Smooth muscle cell (in vitro differentiated cells): ENCODE results near the gene MBD3. TPM values are rescaled to one million over a fixed set of nuclear protein-coding genes. Genes with fewer than 3 reads are reported as not detected.
"Not testable (repeated sequence)": the region's sequence is repeated elsewhere in the genome, so short reads cannot be mapped to it uniquely, and the experiment has no call there.

Experiments used
- DNase-seq: peaks from one replicate; lab custom pipeline; 2025; ENCODE audit not compliant: unreplicated experiment; lab: John Stamatoyannopoulos, UW
- H2AFZ ChIP-seq: fragments of 200-600 bp; sonication (generic); 2 replicates; pipeline ENCODE4 v1.6.0; 2016; ENCODE audit warnings: antibody characterized with exemption, low read depth, mild to moderate bottlenecking
- H3F3A ChIP-seq: fragments of 200-600 bp; sonication (generic); 2 replicates; pipeline ENCODE4 v1.6.0; 2017; ENCODE audit warnings: antibody characterized with exemption, low read depth
- H3K27ac ChIP-seq: fragments of 200-600 bp; sonication (generic); 2 replicates; pipeline ENCODE4 v1.5.1; 2016; ENCODE audit warnings: low read depth, mild to moderate bottlenecking
- H3K27me3 ChIP-seq: fragments of 200-600 bp; sonication (generic); 2 replicates; pipeline ENCODE4 v1.6.1; 2016; ENCODE audit warnings: low read depth, mild to moderate bottlenecking
- H3K36me3 ChIP-seq: fragments of 200-600 bp; sonication (generic); 2 replicates; pipeline ENCODE4 v1.5.1; 2016; ENCODE audit warnings: low read depth
- H3K4me1 ChIP-seq: fragments of 200-600 bp; sonication (generic); 2 replicates; pipeline ENCODE4 v1.5.1; 2016; ENCODE audit warnings: low read depth
- H3K4me2 ChIP-seq: fragments of 200-600 bp; sonication (generic); 2 replicates; pipeline ENCODE4 v1.6.0; 2016; ENCODE audit warnings: mild to moderate bottlenecking
- H3K4me3 ChIP-seq: fragments of 200-600 bp; sonication (generic); 2 replicates; pipeline ENCODE4 v1.5.1; 2016; ENCODE audit warnings: mild to moderate bottlenecking
- H3K79me2 ChIP-seq: fragments of 200-600 bp; sonication (generic); 2 replicates; pipeline ENCODE4 v1.6.0; 2016; ENCODE audit warnings: low read depth, mild to moderate bottlenecking
- H3K9ac ChIP-seq: fragments of 200-600 bp; sonication (generic); 2 replicates; pipeline ENCODE4 v1.6.0; 2016; ENCODE audit warnings: low read depth
- H3K9me3 ChIP-seq: fragments of 200-600 bp; sonication (generic); replicated peaks from 2 replicates; pipeline ENCODE4 v1.5.1; 2016; ENCODE audit warnings: low read depth
- H4K20me1 ChIP-seq: fragments of 200-600 bp; sonication (generic); 2 replicates; pipeline ENCODE4 v1.6.0; 2016; ENCODE audit warnings: low read depth
- WGBS: methylation state at CpG from one replicate; pipeline ENCODE4 v1.1.7; 2016; ENCODE audit warnings: low lambda C conversion rate; 5-methylcytosine and 5-hydroxymethylcytosine counted together
- polyA plus RNA-seq: library from polyadenylated mRNA; unstranded; fragments of >200 nt; fragmentation: Nextera tagmentation; extraction: Ambion mirVana; gene quantifications from 2 replicates; pipeline ENCODE4 v1.2.1, GENCODE V29; 2016
- total RNA-seq: library from RNA; depleted of rRNA; stranded (reverse); fragments of >200 nt; gene quantifications from 2 replicates; pipeline ENCODE4 v1.2.3, GENCODE V29; 2014
- TF ChIP-seq, protein P1 (sequence below): fragments of 200-600 bp; sonication (generic); IDR thresholded peaks from 2 replicates; pipeline ENCODE4 v1.5.1; 2017; ENCODE audit warnings: borderline replicate concordance, mild to moderate bottlenecking, antibody characterized with exemption; ENCODE audit not compliant: insufficient read depth, poor library complexity, severe bottlenecking

The MBD3 gene
- total and polyA plus RNA-seq, 2 experiments from 2014 or later, result 40.3 to 47.3 TPM

- TF ChIP-seq, protein P1, sequence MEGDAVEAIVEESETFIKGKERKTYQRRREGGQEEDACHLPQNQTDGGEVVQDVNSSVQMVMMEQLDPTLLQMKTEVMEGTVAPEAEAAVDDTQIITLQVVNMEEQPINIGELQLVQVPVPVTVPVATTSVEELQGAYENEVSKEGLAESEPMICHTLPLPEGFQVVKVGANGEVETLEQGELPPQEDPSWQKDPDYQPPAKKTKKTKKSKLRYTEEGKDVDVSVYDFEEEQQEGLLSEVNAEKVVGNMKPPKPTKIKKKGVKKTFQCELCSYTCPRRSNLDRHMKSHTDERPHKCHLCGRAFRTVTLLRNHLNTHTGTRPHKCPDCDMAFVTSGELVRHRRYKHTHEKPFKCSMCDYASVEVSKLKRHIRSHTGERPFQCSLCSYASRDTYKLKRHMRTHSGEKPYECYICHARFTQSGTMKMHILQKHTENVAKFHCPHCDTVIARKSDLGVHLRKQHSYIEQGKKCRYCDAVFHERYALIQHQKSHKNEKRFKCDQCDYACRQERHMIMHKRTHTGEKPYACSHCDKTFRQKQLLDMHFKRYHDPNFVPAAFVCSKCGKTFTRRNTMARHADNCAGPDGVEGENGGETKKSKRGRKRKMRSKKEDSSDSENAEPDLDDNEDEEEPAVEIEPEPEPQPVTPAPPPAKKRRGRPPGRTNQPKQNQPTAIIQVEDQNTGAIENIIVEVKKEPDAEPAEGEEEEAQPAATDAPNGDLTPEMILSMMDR, result no peak
- Histone ChIP-seq H3K4me1 (no peaks in the 10 kb centered on the region), H2AFZ (no peak overlapping the region), H3K27me3 (no peaks in the 10 kb centered on the region), H3K4me2 (no peak overlapping the region), H3K4me3 (no peak overlapping the region), H3F3A (no peaks in the 10 kb centered on the region), H3K27ac (no peak overlapping the region), H3K79me2 (no peaks in the 10 kb centered on the region), H4K20me1 (no peaks in the 10 kb centered on the region), H3K9ac (no peak overlapping the region), H3K36me3 (no peaks in the 10 kb centered on the region), H3K9me3 (no peaks in the 10 kb centered on the region)
- no peak for DNase-seq
- 86% methylated on average over 16 of the region's 23 CpGs for WGBS
These were observed 59.0 kb downstream of the MBD3 start for GRCh38 chr19:1533510-1534150.

DNA sequence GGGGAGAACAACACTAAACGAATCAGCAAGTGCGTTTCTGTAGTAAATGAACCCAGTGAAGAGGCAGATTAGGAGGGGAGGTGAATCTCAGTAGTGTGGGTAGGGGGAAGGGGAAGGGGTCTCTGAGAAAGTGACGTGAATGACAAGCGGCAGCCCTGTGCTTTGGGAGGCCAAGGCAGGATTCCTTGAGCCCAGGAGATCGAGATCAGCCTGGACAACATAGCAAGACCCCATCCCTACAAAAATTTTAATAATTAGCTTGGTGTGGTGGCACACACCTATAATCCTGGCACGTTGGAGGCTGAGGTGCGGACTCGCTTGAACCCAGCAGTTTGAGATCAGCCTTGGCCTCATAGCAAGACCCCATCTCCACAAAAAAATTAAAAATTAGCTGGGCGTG lies 60.7 kb downstream of the MBD3 start:
- Histone ChIP-seq H3K4me3 (no peak overlapping the region), H3K9ac (no peak overlapping the region), H4K20me1 (no peaks in the 10 kb centered on the region), H3K4me2 (no peak overlapping the region), H3K36me3 (no peaks in the 10 kb centered on the region), H3K4me1 (no peaks in the 10 kb centered on the region), H2AFZ (no peak overlapping the region), H3K79me2 (no peaks in the 10 kb centered on the region), H3K9me3 (no peaks in the 10 kb centered on the region), H3K27ac (no peak overlapping the region), H3F3A (no peaks in the 10 kb centered on the region), H3K27me3 (no peaks in the 10 kb centered on the region)
- TF ChIP-seq, protein P1, result no peak
- 92% methylated on average over 9 of the region's 9 CpGs for WGBS
- no peak for DNase-seq

DNA sequence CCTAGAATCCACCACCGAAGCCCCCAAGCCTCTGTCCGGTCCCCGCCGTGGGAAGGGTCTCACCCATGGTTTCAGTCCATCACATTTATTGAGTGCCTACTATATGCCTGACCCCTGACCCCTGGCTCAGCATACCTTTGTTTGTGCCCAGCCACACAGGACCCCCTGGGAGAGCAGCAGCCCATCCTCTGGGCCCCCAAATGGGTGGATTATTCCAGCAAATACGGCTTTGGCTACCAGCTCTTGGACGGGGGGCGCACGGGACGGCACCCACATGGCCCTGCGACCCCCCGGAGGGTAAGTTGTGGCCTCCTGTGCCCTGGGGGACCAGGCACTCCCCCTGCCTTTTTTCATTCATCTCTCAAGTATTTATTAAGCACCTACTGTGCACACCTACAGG lies 61.1 kb downstream of the MBD3 start:
- Histone ChIP-seq H3K27ac (no peak overlapping the region), H3K4me2 (no peak overlapping the region), H2AFZ (no peak overlapping the region), H3K79me2 (no peaks in the 10 kb centered on the region), H3K9me3 (no peaks in the 10 kb centered on the region), H3K27me3 (no peaks in the 10 kb centered on the region), H4K20me1 (no peaks in the 10 kb centered on the region), H3F3A (no peaks in the 10 kb centered on the region), H3K9ac (no peak overlapping the region), H3K4me3 (no peak overlapping the region), H3K4me1 (no peaks in the 10 kb centered on the region), H3K36me3 (no peaks in the 10 kb centered on the region)
- TF ChIP-seq, protein P1, result no peak
- no peak for DNase-seq
- WGBS, result 95% methylated on average over 11 of the region's 11 CpGs

DNA sequence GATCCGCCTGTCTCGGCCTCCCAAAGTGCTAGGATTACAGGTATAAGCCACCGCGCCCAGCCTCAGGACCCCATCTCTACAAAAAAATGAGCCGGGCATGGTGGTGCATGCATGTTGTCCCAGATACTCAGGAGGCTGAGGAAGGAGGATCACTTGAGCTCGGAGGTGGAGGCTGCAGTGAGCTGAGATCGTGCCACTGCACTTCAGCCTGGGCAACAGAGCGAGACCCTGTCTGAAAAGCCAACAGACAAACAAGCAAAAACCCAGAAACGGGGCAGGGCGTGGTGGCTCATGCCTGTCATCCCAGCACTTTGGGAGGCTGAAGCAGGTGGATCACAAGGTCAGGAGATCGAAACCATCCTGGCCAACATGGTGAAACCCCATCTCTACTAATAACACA lies 61.8 kb downstream of the MBD3 start:
- not testable (repeated sequence) for H4K20me1 ChIP-seq, H2AFZ ChIP-seq, H3K27me3 ChIP-seq, H3K36me3 ChIP-seq, H3K4me3 ChIP-seq, DNase-seq, H3K27ac ChIP-seq, H3K4me2 ChIP-seq, H3K9me3 ChIP-seq, H3K79me2 ChIP-seq, H3K9ac ChIP-seq, H3K4me1 ChIP-seq, H3F3A ChIP-seq
- WGBS, result 90% methylated on average over 11 of the region's 11 CpGs
